GM19328 (cell line): ENCODE measurements around the gene WNK2.

Experiments
- ATAC-seq: cut with Tn5 transposase; IDR thresholded peaks from one replicate; pipeline ENCODE4 v1.9.1; 2021; ENCODE audit warnings: mild to moderate bottlenecking, moderate library complexity; ENCODE audit not compliant: unreplicated experiment

The WNK2 gene

GRCh38 chr9:93264338-93265125 is 80.6 kb downstream of the WNK2 start:
- no peak for ATAC-seq

GRCh38 chr9:93265301-93265971 is 81.5 kb downstream of the WNK2 start:
- no peak for ATAC-seq

- ATAC-seq = no peak
Observed at GRCh38 chr9:93265972-93266371, 82.0 kb downstream of the WNK2 start.

- ATAC-seq = no peak
Observed at GRCh38 chr9:93266521-93267001, 82.6 kb downstream of the WNK2 start.

- ATAC-seq = no peak
Observed at GRCh38 chr9:93267091-93267541, 83.2 kb downstream of the WNK2 start.

- no peak for ATAC-seq
Observed at GRCh38 chr9:93267681-93268505, 84.0 kb downstream of the WNK2 start.

- ATAC-seq = no peak
Observed at GRCh38 chr9:93268551-93269314, 84.8 kb downstream of the WNK2 start.

- ATAC-seq = no peak
Observed at GRCh38 chr9:93270976-93271375, 87.0 kb downstream of the WNK2 start.

- no peak for ATAC-seq
Observed at GRCh38 chr9:93276973-93277372, 93.0 kb downstream of the WNK2 start.

- no peak for ATAC-seq
Observed at GRCh38 chr9:93278144-93278543, 94.2 kb downstream of the WNK2 start.

GRCh38 chr9:93280661-93281259 is 96.8 kb downstream of the WNK2 start:
- no peak for ATAC-seq

- no peak for ATAC-seq
Observed at GRCh38 chr9:93286252-93287188, 102.6 kb downstream of the WNK2 start.

GRCh38 chr9:93287189-93287552 is 103.2 kb downstream of the WNK2 start:
- ATAC-seq = no peak

GRCh38 chr9:93287593-93287992 is 103.7 kb downstream of the WNK2 start:
- no peak for ATAC-seq

- ATAC-seq = no peak
Observed at GRCh38 chr9:93288341-93288740, 104.4 kb downstream of the WNK2 start.

GRCh38 chr9:93288891-93289883 is 105.2 kb downstream of the WNK2 start:
- no peak for ATAC-seq

- ATAC-seq = no peak
Observed at GRCh38 chr9:93290495-93291434, 106.8 kb downstream of the WNK2 start.
